ENCODE measurements around the gene NPLOC4.
A peak's percentile ranks its signal among the peaks of the same experiment; 100 is the strongest.

The NPLOC4 gene

GRCh38 chr17:81563861-81564586 is 72.9 kb downstream of the NPLOC4 start:
- DNase-seq (ENCODE audit: low read depth): peak; percentile 69
- TF ChIP-seq CTCF (IDR thresholded peaks at IDR 0.05; ENCODE audit: insufficient read depth, low read depth, low read length, missing control alignments): no peak
- no peak overlapping the region for H3K4me3 ChIP-seq (ENCODE audit: low read length)

DNA sequence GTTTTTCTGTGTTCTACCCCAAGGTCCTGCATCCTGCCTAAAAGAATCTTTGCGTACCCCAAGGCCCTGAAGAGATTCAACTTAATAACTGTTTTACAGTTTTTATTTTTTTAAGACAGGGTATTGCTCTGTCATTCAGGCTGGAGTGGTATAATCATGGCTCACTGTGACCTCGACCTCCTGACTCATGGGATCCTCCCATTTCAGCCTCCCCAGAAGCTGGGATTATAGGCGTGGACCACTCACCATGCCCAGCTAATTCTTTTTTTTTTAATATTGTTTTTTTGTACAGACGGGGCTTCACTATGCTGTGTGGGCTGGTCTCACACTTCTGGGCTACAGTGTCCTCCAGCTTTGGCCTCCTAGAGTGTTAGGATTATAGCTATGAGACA is 75.4 kb downstream of the NPLOC4 start:
- DNase-seq (ENCODE audit: low read depth): peak; percentile 37
- no peak overlapping the region for H3K4me3 ChIP-seq (ENCODE audit: low read length)
- no peak for TF ChIP-seq CTCF (IDR thresholded peaks at IDR 0.05; ENCODE audit: insufficient read depth, low read depth, low read length, missing control alignments)

- no peak overlapping the region for H3K4me3 ChIP-seq (ENCODE audit: low read length)
- TF ChIP-seq CTCF (IDR thresholded peaks at IDR 0.05; ENCODE audit: insufficient read depth, low read depth, low read length, missing control alignments): no peak
- DNase-seq (ENCODE audit: low read depth): no peak
Observed at GRCh38 chr17:81558941-81559806, 77.7 kb downstream of the NPLOC4 start.

GRCh38 chr17:81558115-81558468 is 78.8 kb downstream of the NPLOC4 start:
- no peak for DNase-seq (ENCODE audit: low read depth)
- H3K4me3 ChIP-seq (ENCODE audit: low read length): no peak overlapping the region
- TF ChIP-seq CTCF (IDR thresholded peaks at IDR 0.05; ENCODE audit: insufficient read depth, low read depth, low read length, missing control alignments): no peak

- TF ChIP-seq CTCF (IDR thresholded peaks at IDR 0.05; ENCODE audit: insufficient read depth, low read depth, low read length, missing control alignments): no peak
- H3K4me3 ChIP-seq (ENCODE audit: low read length): no peak overlapping the region
- DNase-seq (ENCODE audit: low read depth): no peak
Observed at GRCh38 chr17:81557276-81558114, 79.4 kb downstream of the NPLOC4 start.

- H3K4me3 ChIP-seq (ENCODE audit: low read length): no peak overlapping the region
- no peak for DNase-seq (ENCODE audit: low read depth)
- TF ChIP-seq CTCF (IDR thresholded peaks at IDR 0.05; ENCODE audit: insufficient read depth, low read depth, low read length, missing control alignments): no peak
Observed at GRCh38 chr17:81556863-81557262, 80.0 kb downstream of the NPLOC4 start.

Data from epithelial cell of esophagus (primary cell).